H9 (cell line): ENCODE data around the gene CAPN8. TPM values are rescaled to one million over a fixed set of nuclear protein-coding genes. Genes with fewer than 3 reads are reported as not detected.

ENCODE experiments used
- DNase-seq: peaks from one replicate; pipeline ENCODE4 v3.0.0-alpha.2; 2017
- H2AFZ ChIP-seq: one replicate; pipeline ENCODE4 v1.6.1; 2013; ENCODE audit warnings: mild to moderate bottlenecking, low read length, control low read depth, moderate library complexity
- H2AK5ac ChIP-seq: 2 replicates; pipeline ENCODE4 v1.6.1; 2013; ENCODE audit warnings: low read length, control low read depth, mixed read lengths; ENCODE audit not compliant: insufficient read length
- H2BK120ac ChIP-seq: one replicate; pipeline ENCODE4 v1.6.1; 2013; ENCODE audit warnings: low read depth, mild to moderate bottlenecking, low read length, control low read depth, inconsistent platforms; ENCODE audit not compliant: poor library complexity, severe bottlenecking
- H2BK12ac ChIP-seq: 2 replicates; pipeline ENCODE4 v1.6.1; 2013; ENCODE audit warnings: low read length, control low read depth, mixed read lengths, low read depth; ENCODE audit not compliant: insufficient read length
- H2BK15ac ChIP-seq: 2 replicates; pipeline ENCODE4 v1.6.1; 2013; ENCODE audit warnings: low read depth, low read length, control low read depth
- H2BK20ac ChIP-seq: one replicate; pipeline ENCODE4 v1.6.1; 2013; ENCODE audit warnings: low read depth, mild to moderate bottlenecking, low read length, control low read depth, inconsistent platforms; ENCODE audit not compliant: poor library complexity, severe bottlenecking
- H2BK5ac ChIP-seq: 2 replicates; pipeline ENCODE4 v1.6.1; 2013; ENCODE audit warnings: low read length, control low read depth, mixed read lengths; ENCODE audit not compliant: insufficient read length
- H3K14ac ChIP-seq: 2 replicates; pipeline ENCODE4 v1.6.1; 2013; ENCODE audit warnings: low read length, control low read depth; ENCODE audit not compliant: insufficient read depth
- H3K18ac ChIP-seq: 2 replicates; pipeline ENCODE4 v1.6.1; 2013; ENCODE audit warnings: low read depth, mild to moderate bottlenecking, mixed read lengths, low read length, control low read depth; ENCODE audit not compliant: insufficient read length
- H3K23ac ChIP-seq: 2 replicates; pipeline ENCODE4 v1.6.1; 2013; ENCODE audit warnings: low read length, control low read depth, mixed read lengths, low read depth; ENCODE audit not compliant: insufficient read length
- H3K23me2 ChIP-seq: 2 replicates; pipeline ENCODE4 v1.6.1; 2013; ENCODE audit warnings: low read depth, mild to moderate bottlenecking, mixed read lengths, low read length, control low read depth; ENCODE audit not compliant: insufficient read length, poor library complexity, severe bottlenecking
- H3K27ac ChIP-seq: 2 replicates; pipeline ENCODE4 v1.5.1; 2013; ENCODE audit warnings: low read length, control low read depth, mixed read lengths, low read depth; ENCODE audit not compliant: insufficient read length
- H3K27me3 ChIP-seq: 2 replicates; pipeline ENCODE4 v1.6.1; 2013; ENCODE audit warnings: low read length, control low read depth, inconsistent platforms; ENCODE audit not compliant: insufficient read depth
- H3K4ac ChIP-seq: 2 replicates; pipeline ENCODE4 v1.6.1; 2013; ENCODE audit warnings: low read depth, mild to moderate bottlenecking, control low read depth, inconsistent platforms, low read length, moderate library complexity
- H3K4me1 ChIP-seq: 2 replicates; pipeline ENCODE4 v1.6.1; 2013; ENCODE audit warnings: low read length, control low read depth, inconsistent platforms; ENCODE audit not compliant: insufficient read depth
- H3K4me2 ChIP-seq: 2 replicates; pipeline ENCODE4 v1.6.1; 2013; ENCODE audit warnings: low read length, control low read depth, mixed read lengths; ENCODE audit not compliant: insufficient read length, insufficient read depth
- H3K56ac ChIP-seq: 2 replicates; pipeline ENCODE4 v1.6.1; 2013; ENCODE audit warnings: low read depth, mild to moderate bottlenecking, mixed read lengths, low read length, control low read depth; ENCODE audit not compliant: insufficient read length
- H3K79me1 ChIP-seq: 2 replicates; pipeline ENCODE4 v1.6.1; 2013; ENCODE audit warnings: low read depth, mild to moderate bottlenecking, moderate library complexity, low read length, control low read depth, inconsistent platforms; ENCODE audit not compliant: insufficient read depth, poor library complexity, severe bottlenecking
- H3K79me2 ChIP-seq: 2 replicates; pipeline ENCODE4 v1.6.1; 2013; ENCODE audit warnings: low read length, control low read depth, inconsistent platforms; ENCODE audit not compliant: insufficient read depth
- H3K9ac ChIP-seq: 2 replicates; pipeline ENCODE4 v1.6.1; 2013; ENCODE audit warnings: low read length, control low read depth, mixed read lengths; ENCODE audit not compliant: insufficient read length; ENCODE audit errors: extremely low read depth
- H3K9me3 ChIP-seq: one replicate; pipeline ENCODE4 v1.6.1; 2013; ENCODE audit warnings: low read depth, low read length, inconsistent platforms; ENCODE audit not compliant: control insufficient read depth
- H3T11ph ChIP-seq: one replicate; pipeline ENCODE4 v1.6.1; 2013; ENCODE audit warnings: mild to moderate bottlenecking, low read length, control low read depth, inconsistent platforms
- H4K20me1 ChIP-seq: one replicate; pipeline ENCODE4 v1.6.1; 2013; ENCODE audit not compliant: control insufficient read depth, insufficient read length, insufficient read depth
- H4K5ac ChIP-seq: 2 replicates; pipeline ENCODE4 v1.6.1; 2013; ENCODE audit warnings: low read depth, mild to moderate bottlenecking, mixed read lengths, low read length, control low read depth; ENCODE audit not compliant: insufficient read length
- H4K8ac ChIP-seq: replicated peaks from 2 replicates; pipeline ENCODE4 v1.6.1; 2013; ENCODE audit warnings: low read length, control low read depth, mixed read lengths, low read depth; ENCODE audit not compliant: insufficient read length
- H4K91ac ChIP-seq: 2 replicates; pipeline ENCODE4 v1.6.1; 2013; ENCODE audit warnings: low read depth, mild to moderate bottlenecking, moderate library complexity, mixed read lengths, low read length, control low read depth; ENCODE audit not compliant: insufficient read length
- H3K27ac Mint-ChIP-seq, 3 experiments: 2 replicates in 2 of 3; 3 replicates in 1 of 3; pipeline ENCODE4 v1.8.0; 2020 to 2021; ENCODE audit warnings: mixed read lengths in 3 of 3, mild to moderate bottlenecking in 1 of 3, moderate library complexity in 1 of 3
- H3K27me3 Mint-ChIP-seq: 2 replicates; pipeline ENCODE4 v1.8.0; 2021; ENCODE audit warnings: low read depth, mild to moderate bottlenecking, moderate library complexity, mixed read lengths
- H3K36me3 Mint-ChIP-seq, 3 experiments: 2 replicates in 2 of 3; 3 replicates in 1 of 3; pipeline ENCODE4 v1.8.0; 2020 to 2021; ENCODE audit warnings: low read depth in 3 of 3, mixed read lengths in 3 of 3; ENCODE audit not compliant: insufficient read depth in 1 of 3
- H3K4me1 Mint-ChIP-seq, 2 experiments: 2 replicates each; pipeline ENCODE4 v1.8.0; 2020; ENCODE audit warnings: mixed read lengths in 2 of 2
- H3K4me3 Mint-ChIP-seq, 2 experiments: 2 replicates in 1 of 2; 3 replicates in 1 of 2; pipeline ENCODE4 v1.8.0; 2020 to 2021; ENCODE audit warnings: mild to moderate bottlenecking in 2 of 2, mixed read lengths in 2 of 2, moderate library complexity in 1 of 2
- H3K9me3 Mint-ChIP-seq, 2 experiments: 2 replicates in 1 of 2; 3 replicates in 1 of 2; pipeline ENCODE4 v1.8.0; 2020; ENCODE audit warnings: mild to moderate bottlenecking in 2 of 2, mixed read lengths in 2 of 2, moderate library complexity in 1 of 2
- CTCF ChIP-seq: fragments of 200-600 bp; sonication (generic); conservative IDR thresholded peaks from 3 replicates; pipeline ENCODE4 v1.8.0; 2021; ENCODE audit warnings: antibody characterized with exemption, mild to moderate bottlenecking
- WGBS: extraction: QIAGEN DNeasy Blood & Tissue Kit; methylation state at CpG from one replicate; pipeline ENCODE4 v1.1.7; 2013; ENCODE audit warnings: missing lambda C conversion rate, low lambda C conversion rate, mixed read lengths; ENCODE audit not compliant: insufficient read length; ENCODE audit errors: extremely low coverage; 5-methylcytosine and 5-hydroxymethylcytosine counted together
- total RNA-seq: library from RNA; stranded (reverse); gene quantifications from 2 replicates; pipeline ENCODE4 v1.2.1, GENCODE V29; 2021

CAPN8 gene
- total RNA-seq, 1 experiment from 2014 or later = not detected

GRCh38 chr1:223714849-223715603 lies 49.5 kb upstream of the CAPN8 start:
- no peak overlapping the region for H3K14ac ChIP-seq
- no peak overlapping the region for H4K91ac ChIP-seq
- no peak overlapping the region for H4K5ac ChIP-seq
- H4K8ac ChIP-seq = no peak overlapping the region
- no peak overlapping the region for H3K27ac Mint-ChIP-seq
- H3K27me3 Mint-ChIP-seq = peaks cover 78% of the 10 kb centered on the region
- no peak overlapping the region for H3K9ac ChIP-seq
- WGBS = no CpG with 5 or more reads among the region's 9 CpGs
- no peak overlapping the region for H2BK5ac ChIP-seq
- no peak overlapping the region for H2BK20ac ChIP-seq
- no peak for TF ChIP-seq CTCF
- no peaks in the 10 kb centered on the region for H4K20me1 ChIP-seq
- no peak overlapping the region for H3K4me2 ChIP-seq
- no peak overlapping the region for H3K4ac ChIP-seq
- H3K4me3 Mint-ChIP-seq = peak overlapping the region in 1 of 2 experiments; percentile 3; a peak in 1 of 5 replicates
- no peaks in the 10 kb centered on the region for H3K79me2 ChIP-seq
- peaks cover 25% of the 10 kb centered on the region; the same call in 1 of the 2 replicates for H3K27me3 ChIP-seq
- H3K27ac ChIP-seq = no peak overlapping the region
- no peak overlapping the region for H2BK15ac ChIP-seq
- H3K56ac ChIP-seq = no peak overlapping the region
- H3T11ph ChIP-seq = no peak overlapping the region
- no peak overlapping the region for H2AFZ ChIP-seq
- no peak overlapping the region for H3K23ac ChIP-seq
- no peak overlapping the region for H2AK5ac ChIP-seq
- DNase-seq = no peak
- H2BK120ac ChIP-seq = no peak overlapping the region
- no peaks in the 10 kb centered on the region for H3K9me3 ChIP-seq
- no peak overlapping the region for H2BK12ac ChIP-seq
- peaks cover 8% of the 10 kb centered on the region; the same call in 1 of the 2 replicates for H3K4me1 ChIP-seq
- no peaks in the 10 kb centered on the region for H3K79me1 ChIP-seq
- H3K4me1 Mint-ChIP-seq = peaks cover 45 to 54% of the 10 kb centered on the region in 2 experiments
- H3K9me3 Mint-ChIP-seq = no peaks in the 10 kb centered on the region
- peaks cover 7 to 14% (median 11%) of the 10 kb centered on the region in 3 experiments; a peak in 5 of 7 replicates for H3K36me3 Mint-ChIP-seq
- H3K23me2 ChIP-seq = peaks cover 6% of the 10 kb centered on the region
- no peak overlapping the region for H3K18ac ChIP-seq
